ENCODE results near the gene TPM1. TPM values are rescaled to one million over a fixed set of nuclear protein-coding genes. Genes with fewer than 3 reads are reported as not detected.

The TPM1 gene
- total RNA-seq, 1 experiment from 2014 or later, result 421 TPM

DNA sequence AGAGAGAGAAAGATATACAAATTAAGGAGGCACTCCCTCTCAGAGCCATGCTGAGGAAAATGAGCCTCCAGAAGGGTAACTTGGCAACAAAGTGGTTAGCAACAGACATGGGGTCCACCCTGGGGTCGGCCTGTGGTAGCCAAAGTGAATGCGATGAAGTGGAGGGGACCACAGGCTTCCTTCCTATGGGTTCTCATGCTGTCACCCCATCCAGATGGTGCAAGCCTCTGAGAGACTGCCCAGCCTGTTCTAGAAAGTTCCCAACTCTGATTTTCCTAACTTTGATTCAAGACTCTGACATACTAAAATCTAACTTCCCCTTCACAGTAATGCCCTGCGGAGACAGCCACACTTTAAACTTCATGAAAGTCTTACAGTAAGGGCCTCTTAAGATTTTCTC lies 60.9 kb downstream of the TPM1 start:
- no peaks in the 10 kb centered on the region; the same call in 1 of the 2 replicates for H3K27me3 Mint-ChIP-seq (ENCODE audit: low read depth)
- H3K9me3 Mint-ChIP-seq, result peaks cover 31% of the 10 kb centered on the region
- no peaks in the 10 kb centered on the region for H3K4me1 Mint-ChIP-seq
- H3K4me3 Mint-ChIP-seq, result no peak overlapping the region
- H3K27ac Mint-ChIP-seq, result no peak overlapping the region
- DNase-seq (ENCODE audit: low spot score), result no peak
- POLR2A ChIA-PET, result no interaction called here
- TF ChIP-seq ZNF232 (CRISPR knock-in tag; IDR thresholded peaks at IDR 0.05) (no peak), ATF1 (CRISPR knock-in tag; IDR thresholded peaks at IDR 0.05) (no peak), ESRRA (CRISPR knock-in tag; IDR thresholded peaks at IDR 0.05; ENCODE audit: borderline replicate concordance) (no peak), CBFB (CRISPR knock-in tag; IDR thresholded peaks at IDR 0.05; ENCODE audit: low read depth) (no peak), FOXP1 (CRISPR knock-in tag; IDR thresholded peaks at IDR 0.05; ENCODE audit: borderline replicate concordance) (no peak), RORB (CRISPR knock-in tag; IDR thresholded peaks at IDR 0.05) (no peak), GRHL2 (CRISPR knock-in tag; IDR thresholded peaks at IDR 0.05; ENCODE audit: insufficient replicate concordance, severe bottlenecking) (no peak), TEAD1 (CRISPR knock-in tag; IDR thresholded peaks at IDR 0.05) (no peak), ZNF263 (CRISPR knock-in tag; IDR thresholded peaks at IDR 0.05; ENCODE audit: low read depth) (no peak), ZNF423 (CRISPR knock-in tag; IDR thresholded peaks at IDR 0.05) (no peak), JUN (CRISPR knock-in tag; IDR thresholded peaks at IDR 0.05) (no peak)
- TF ChIP-seq, protein P1, sequence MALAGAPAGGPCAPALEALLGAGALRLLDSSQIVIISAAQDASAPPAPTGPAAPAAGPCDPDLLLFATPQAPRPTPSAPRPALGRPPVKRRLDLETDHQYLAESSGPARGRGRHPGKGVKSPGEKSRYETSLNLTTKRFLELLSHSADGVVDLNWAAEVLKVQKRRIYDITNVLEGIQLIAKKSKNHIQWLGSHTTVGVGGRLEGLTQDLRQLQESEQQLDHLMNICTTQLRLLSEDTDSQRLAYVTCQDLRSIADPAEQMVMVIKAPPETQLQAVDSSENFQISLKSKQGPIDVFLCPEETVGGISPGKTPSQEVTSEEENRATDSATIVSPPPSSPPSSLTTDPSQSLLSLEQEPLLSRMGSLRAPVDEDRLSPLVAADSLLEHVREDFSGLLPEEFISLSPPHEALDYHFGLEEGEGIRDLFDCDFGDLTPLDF (CRISPR knock-in tag; IDR thresholded peaks at IDR 0.05), result no peak
- TF ChIP-seq, protein P2, sequence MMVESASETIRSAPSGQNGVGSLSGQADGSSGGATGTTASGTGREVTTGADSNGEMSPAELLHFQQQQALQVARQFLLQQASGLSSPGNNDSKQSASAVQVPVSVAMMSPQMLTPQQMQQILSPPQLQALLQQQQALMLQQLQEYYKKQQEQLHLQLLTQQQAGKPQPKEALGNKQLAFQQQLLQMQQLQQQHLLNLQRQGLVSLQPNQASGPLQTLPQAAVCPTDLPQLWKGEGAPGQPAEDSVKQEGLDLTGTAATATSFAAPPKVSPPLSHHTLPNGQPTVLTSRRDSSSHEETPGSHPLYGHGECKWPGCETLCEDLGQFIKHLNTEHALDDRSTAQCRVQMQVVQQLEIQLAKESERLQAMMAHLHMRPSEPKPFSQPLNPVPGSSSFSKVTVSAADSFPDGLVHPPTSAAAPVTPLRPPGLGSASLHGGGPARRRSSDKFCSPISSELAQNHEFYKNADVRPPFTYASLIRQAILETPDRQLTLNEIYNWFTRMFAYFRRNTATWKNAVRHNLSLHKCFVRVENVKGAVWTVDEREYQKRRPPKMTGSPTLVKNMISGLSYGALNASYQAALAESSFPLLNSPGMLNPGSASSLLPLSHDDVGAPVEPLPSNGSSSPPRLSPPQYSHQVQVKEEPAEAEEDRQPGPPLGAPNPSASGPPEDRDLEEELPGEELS (CRISPR knock-in tag; IDR thresholded peaks at IDR 0.05), result no peak
- TF ChIP-seq, protein P3, sequence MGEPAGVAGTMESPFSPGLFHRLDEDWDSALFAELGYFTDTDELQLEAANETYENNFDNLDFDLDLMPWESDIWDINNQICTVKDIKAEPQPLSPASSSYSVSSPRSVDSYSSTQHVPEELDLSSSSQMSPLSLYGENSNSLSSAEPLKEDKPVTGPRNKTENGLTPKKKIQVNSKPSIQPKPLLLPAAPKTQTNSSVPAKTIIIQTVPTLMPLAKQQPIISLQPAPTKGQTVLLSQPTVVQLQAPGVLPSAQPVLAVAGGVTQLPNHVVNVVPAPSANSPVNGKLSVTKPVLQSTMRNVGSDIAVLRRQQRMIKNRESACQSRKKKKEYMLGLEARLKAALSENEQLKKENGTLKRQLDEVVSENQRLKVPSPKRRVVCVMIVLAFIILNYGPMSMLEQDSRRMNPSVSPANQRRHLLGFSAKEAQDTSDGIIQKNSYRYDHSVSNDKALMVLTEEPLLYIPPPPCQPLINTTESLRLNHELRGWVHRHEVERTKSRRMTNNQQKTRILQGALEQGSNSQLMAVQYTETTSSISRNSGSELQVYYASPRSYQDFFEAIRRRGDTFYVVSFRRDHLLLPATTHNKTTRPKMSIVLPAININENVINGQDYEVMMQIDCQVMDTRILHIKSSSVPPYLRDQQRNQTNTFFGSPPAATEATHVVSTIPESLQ (CRISPR knock-in tag; IDR thresholded peaks at IDR 0.05), result no peak
- TF ChIP-seq, protein P4, sequence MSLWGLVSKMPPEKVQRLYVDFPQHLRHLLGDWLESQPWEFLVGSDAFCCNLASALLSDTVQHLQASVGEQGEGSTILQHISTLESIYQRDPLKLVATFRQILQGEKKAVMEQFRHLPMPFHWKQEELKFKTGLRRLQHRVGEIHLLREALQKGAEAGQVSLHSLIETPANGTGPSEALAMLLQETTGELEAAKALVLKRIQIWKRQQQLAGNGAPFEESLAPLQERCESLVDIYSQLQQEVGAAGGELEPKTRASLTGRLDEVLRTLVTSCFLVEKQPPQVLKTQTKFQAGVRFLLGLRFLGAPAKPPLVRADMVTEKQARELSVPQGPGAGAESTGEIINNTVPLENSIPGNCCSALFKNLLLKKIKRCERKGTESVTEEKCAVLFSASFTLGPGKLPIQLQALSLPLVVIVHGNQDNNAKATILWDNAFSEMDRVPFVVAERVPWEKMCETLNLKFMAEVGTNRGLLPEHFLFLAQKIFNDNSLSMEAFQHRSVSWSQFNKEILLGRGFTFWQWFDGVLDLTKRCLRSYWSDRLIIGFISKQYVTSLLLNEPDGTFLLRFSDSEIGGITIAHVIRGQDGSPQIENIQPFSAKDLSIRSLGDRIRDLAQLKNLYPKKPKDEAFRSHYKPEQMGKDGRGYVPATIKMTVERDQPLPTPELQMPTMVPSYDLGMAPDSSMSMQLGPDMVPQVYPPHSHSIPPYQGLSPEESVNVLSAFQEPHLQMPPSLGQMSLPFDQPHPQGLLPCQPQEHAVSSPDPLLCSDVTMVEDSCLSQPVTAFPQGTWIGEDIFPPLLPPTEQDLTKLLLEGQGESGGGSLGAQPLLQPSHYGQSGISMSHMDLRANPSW (CRISPR knock-in tag; conservative IDR thresholded peaks at IDR 0.05; ENCODE audit: low read depth), result no peak
- TF ChIP-seq, protein P5, sequence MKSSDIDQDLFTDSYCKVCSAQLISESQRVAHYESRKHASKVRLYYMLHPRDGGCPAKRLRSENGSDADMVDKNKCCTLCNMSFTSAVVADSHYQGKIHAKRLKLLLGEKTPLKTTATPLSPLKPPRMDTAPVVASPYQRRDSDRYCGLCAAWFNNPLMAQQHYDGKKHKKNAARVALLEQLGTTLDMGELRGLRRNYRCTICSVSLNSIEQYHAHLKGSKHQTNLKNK (CRISPR knock-in tag; IDR thresholded peaks at IDR 0.05), result no peak
- TF ChIP-seq, protein P6, sequence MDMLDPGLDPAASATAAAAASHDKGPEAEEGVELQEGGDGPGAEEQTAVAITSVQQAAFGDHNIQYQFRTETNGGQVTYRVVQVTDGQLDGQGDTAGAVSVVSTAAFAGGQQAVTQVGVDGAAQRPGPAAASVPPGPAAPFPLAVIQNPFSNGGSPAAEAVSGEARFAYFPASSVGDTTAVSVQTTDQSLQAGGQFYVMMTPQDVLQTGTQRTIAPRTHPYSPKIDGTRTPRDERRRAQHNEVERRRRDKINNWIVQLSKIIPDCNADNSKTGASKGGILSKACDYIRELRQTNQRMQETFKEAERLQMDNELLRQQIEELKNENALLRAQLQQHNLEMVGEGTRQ (CRISPR knock-in tag; IDR thresholded peaks at IDR 0.05), result no peak
- no peak for ATAC-seq
- H3K36me3 Mint-ChIP-seq, result peaks cover 12% of the 10 kb centered on the region
- CTCF ChIA-PET, result interaction anchor here (0.9 kb wide), 1 partner anchor 361 kb away, joined by 5 read pairs; no protein-coding TSS in a partner anchor

DNA sequence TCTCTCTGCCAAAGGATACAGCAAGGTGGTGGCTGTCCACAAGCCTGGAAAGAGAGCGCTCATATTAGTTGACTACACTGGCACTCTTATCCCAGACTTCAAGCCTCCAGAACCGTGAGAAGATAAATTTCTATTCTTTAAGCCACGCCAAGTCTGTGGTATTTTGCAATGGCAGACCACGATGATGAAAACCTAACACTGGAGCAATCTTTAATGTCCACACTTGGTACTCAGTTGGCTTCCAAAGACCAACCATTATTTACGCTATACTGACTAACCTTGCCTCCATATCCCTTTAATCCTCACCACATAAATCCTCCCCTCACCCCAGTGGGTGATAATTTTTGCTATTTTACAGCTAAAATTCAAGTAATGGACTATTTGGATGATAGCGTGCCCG lies 62.2 kb downstream of the TPM1 start:
- no peaks in the 10 kb centered on the region; the same call in 1 of the 2 replicates for H3K27me3 Mint-ChIP-seq (ENCODE audit: low read depth)
- H3K4me3 Mint-ChIP-seq, result no peak overlapping the region
- ChIA-PET CTCF (no interaction called here), POLR2A (no interaction called here)
- TF ChIP-seq ATF1 (CRISPR knock-in tag; IDR thresholded peaks at IDR 0.05) (no peak), TCF7 (CRISPR knock-in tag; IDR thresholded peaks at IDR 0.05; ENCODE audit: low read depth) (no peak), NFATC4 (CRISPR knock-in tag; IDR thresholded peaks at IDR 0.05) (no peak)
- TF ChIP-seq, protein P7, sequence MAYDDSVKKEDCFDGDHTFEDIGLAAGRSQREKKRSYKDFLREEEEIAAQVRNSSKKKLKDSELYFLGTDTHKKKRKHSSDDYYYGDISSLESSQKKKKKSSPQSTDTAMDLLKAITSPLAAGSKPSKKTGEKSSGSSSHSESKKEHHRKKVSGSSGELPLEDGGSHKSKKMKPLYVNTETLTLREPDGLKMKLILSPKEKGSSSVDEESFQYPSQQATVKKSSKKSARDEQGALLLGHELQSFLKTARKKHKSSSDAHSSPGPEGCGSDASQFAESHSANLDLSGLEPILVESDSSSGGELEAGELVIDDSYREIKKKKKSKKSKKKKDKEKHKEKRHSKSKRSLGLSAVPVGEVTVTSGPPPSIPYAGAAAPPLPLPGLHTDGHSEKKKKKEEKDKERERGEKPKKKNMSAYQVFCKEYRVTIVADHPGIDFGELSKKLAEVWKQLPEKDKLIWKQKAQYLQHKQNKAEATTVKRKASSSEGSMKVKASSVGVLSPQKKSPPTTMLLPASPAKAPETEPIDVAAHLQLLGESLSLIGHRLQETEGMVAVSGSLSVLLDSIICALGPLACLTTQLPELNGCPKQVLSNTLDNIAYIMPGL (CRISPR knock-in tag; IDR thresholded peaks at IDR 0.05), result no peak
- TF ChIP-seq, protein P5 (CRISPR knock-in tag; IDR thresholded peaks at IDR 0.05), result no peak
- TF ChIP-seq, protein P8, sequence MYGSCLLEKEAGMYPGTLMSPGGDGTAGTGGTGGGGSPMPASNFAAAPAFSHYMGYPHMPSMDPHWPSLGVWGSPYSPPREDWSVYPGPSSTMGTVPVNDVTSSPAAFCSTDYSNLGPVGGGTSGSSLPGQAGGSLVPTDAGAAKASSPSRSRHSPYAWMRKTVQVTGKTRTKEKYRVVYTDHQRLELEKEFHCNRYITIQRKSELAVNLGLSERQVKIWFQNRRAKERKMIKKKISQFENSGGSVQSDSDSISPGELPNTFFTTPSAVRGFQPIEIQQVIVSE (CRISPR knock-in tag; IDR thresholded peaks at IDR 0.05; ENCODE audit: borderline replicate concordance), result no peak
- TF ChIP-seq, protein P9, sequence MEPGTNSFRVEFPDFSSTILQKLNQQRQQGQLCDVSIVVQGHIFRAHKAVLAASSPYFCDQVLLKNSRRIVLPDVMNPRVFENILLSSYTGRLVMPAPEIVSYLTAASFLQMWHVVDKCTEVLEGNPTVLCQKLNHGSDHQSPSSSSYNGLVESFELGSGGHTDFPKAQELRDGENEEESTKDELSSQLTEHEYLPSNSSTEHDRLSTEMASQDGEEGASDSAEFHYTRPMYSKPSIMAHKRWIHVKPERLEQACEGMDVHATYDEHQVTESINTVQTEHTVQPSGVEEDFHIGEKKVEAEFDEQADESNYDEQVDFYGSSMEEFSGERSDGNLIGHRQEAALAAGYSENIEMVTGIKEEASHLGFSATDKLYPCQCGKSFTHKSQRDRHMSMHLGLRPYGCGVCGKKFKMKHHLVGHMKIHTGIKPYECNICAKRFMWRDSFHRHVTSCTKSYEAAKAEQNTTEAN (CRISPR knock-in tag; IDR thresholded peaks at IDR 0.05), result no peak
- H3K27ac Mint-ChIP-seq, result no peak overlapping the region
- peaks cover 7% of the 10 kb centered on the region for H3K36me3 Mint-ChIP-seq
- ATAC-seq, result no peak
- DNase-seq (ENCODE audit: low spot score), result no peak
- H3K4me1 Mint-ChIP-seq, result no peaks in the 10 kb centered on the region
- peaks cover 26% of the 10 kb centered on the region for H3K9me3 Mint-ChIP-seq
